Measurements from ENCODE around the gene SPATA46.
"Not testable (repeated sequence)": the region's sequence is repeated elsewhere in the genome, so short reads cannot be mapped to it uniquely, and the experiment has no call there.

The SPATA46 gene

GRCh38 chr1:162353702-162354101, 23.0 kb downstream of the SPATA46 start:
- H3K9me3 ChIP-seq (ENCODE audit: control insufficient read depth, insufficient read depth, low read depth, low read length): no peaks in the 10 kb centered on the region
- CTCF ChIA-PET: interaction anchor here (0.6 kb wide), 1 partner anchor 9 kb away, joined by 6 read pairs; no protein-coding TSS in a partner anchor
- no peak overlapping the region for H3K27ac ChIP-seq (ENCODE audit: extremely low read depth, low read depth, low read length)
- H3K4me1 ChIP-seq (ENCODE audit: control insufficient read depth, insufficient read depth, low read length): peaks cover 5% of the 10 kb centered on the region
- POLR2A ChIA-PET: no interaction called here
- TF ChIP-seq ZNF221 (tag by site-specific recombination; IDR thresholded peaks at IDR 0.05; ENCODE audit: borderline replicate concordance): no peak
- peaks cover 0 to 15% of the 10 kb centered on the region in 2 experiments; a peak in 1 of 3 replicates for H3K36me3 ChIP-seq (ENCODE audit: control insufficient read depth in 2 of 2, insufficient read depth in 1 of 2, low read length in 2 of 2)
- H3K4me3 ChIP-seq (ENCODE audit: low read depth, low read length): no peak overlapping the region

- no peak overlapping the region for H3K27ac ChIP-seq (ENCODE audit: extremely low read depth, low read depth, low read length)
These were observed 23.6 kb downstream of the SPATA46 start for GRCh38 chr1:162353078-162353477.

GRCh38 chr1:162351874-162352273, 24.8 kb downstream of the SPATA46 start:
- H3K9me3 ChIP-seq (ENCODE audit: control insufficient read depth, insufficient read depth, low read depth, low read length); POLR2A ChIA-PET; H3K27ac ChIP-seq (ENCODE audit: extremely low read depth, low read depth, low read length); H3K4me1 ChIP-seq (ENCODE audit: control insufficient read depth, insufficient read depth, low read length); H3K4me3 ChIP-seq (ENCODE audit: low read depth, low read length): not testable (repeated sequence)
- H3K36me3 ChIP-seq (ENCODE audit: control insufficient read depth in 2 of 2, insufficient read depth in 1 of 2, low read length in 2 of 2): peaks cover 0 to 14% of the 10 kb centered on the region in 2 experiments; a peak in 1 of 3 replicates
- CTCF ChIA-PET: interaction anchor here (1.0 kb wide), 1 partner anchor 40 kb away, joined by 4 read pairs; no protein-coding TSS in a partner anchor

More at GRCh38 chr1:162353078-162353477, 23.6 kb downstream of the SPATA46 start:
- no peaks in the 10 kb centered on the region for H3K9me3 ChIP-seq (ENCODE audit: control insufficient read depth, insufficient read depth, low read depth, low read length)
- TF ChIP-seq ZNF394 (tag by site-specific recombination; IDR thresholded peaks at IDR 0.05; ENCODE audit: borderline replicate concordance) (no peak), ZNF623 (tag by site-specific recombination; IDR thresholded peaks at IDR 0.05) (no peak), TSHZ1 (tag by site-specific recombination; IDR thresholded peaks at IDR 0.05; ENCODE audit: borderline replicate concordance) (no peak), ZSCAN16 (tag by site-specific recombination; IDR thresholded peaks at IDR 0.05) (no peak), RBAK (tag by site-specific recombination; IDR thresholded peaks at IDR 0.05) (no peak), KLF7 (tag by site-specific recombination; IDR thresholded peaks at IDR 0.05; ENCODE audit: borderline replicate concordance) (no peak), ZNF354C (tag by site-specific recombination; IDR thresholded peaks at IDR 0.05; ENCODE audit: borderline replicate concordance, low read depth) (no peak), ZNF248 (tag by site-specific recombination; IDR thresholded peaks at IDR 0.05) (no peak), ZNF121 (tag by site-specific recombination; IDR thresholded peaks at IDR 0.05) (no peak), SP3 (tag by site-specific recombination; IDR thresholded peaks at IDR 0.05) (no peak)
- H3K36me3 ChIP-seq (ENCODE audit: control insufficient read depth in 2 of 2, insufficient read depth in 1 of 2, low read length in 2 of 2): peaks cover 0 to 15% of the 10 kb centered on the region in 2 experiments; a peak in 1 of 3 replicates
- CTCF ChIA-PET: no interaction called here
- H3K4me3 ChIP-seq (ENCODE audit: low read depth, low read length): no peak overlapping the region
- peaks cover 5% of the 10 kb centered on the region for H3K4me1 ChIP-seq (ENCODE audit: control insufficient read depth, insufficient read depth, low read length)
- POLR2A ChIA-PET: no interaction called here

GRCh38 chr1:162351246-162351842, 25.3 kb downstream of the SPATA46 start:
- CTCF ChIA-PET: interaction anchor here (0.5 to 1.0 kb wide), 3 partner anchors 40 to 170 kb away, joined by 3 to 4 read pairs (median 3); no protein-coding TSS in a partner anchor
- TF ChIP-seq ZSCAN5A (tag by site-specific recombination; IDR thresholded peaks at IDR 0.05) (no peak), ZFP3 (tag by site-specific recombination; IDR thresholded peaks at IDR 0.05; ENCODE audit: low read depth) (no peak), ZNF571 (tag by site-specific recombination; IDR thresholded peaks at IDR 0.05) (no peak), ZNF391 (tag by site-specific recombination; IDR thresholded peaks at IDR 0.05; ENCODE audit: borderline replicate concordance, low read depth) (no peak), ZNF518A (tag by site-specific recombination; conservative IDR thresholded peaks at IDR 0.05; ENCODE audit: low read depth) (no peak)

More at GRCh38 chr1:162351246-162351842, 25.3 kb downstream of the SPATA46 start:
- Histone ChIP-seq H3K9me3 (ENCODE audit: control insufficient read depth, insufficient read depth, low read depth, low read length) (no peaks in the 10 kb centered on the region), H3K4me3 (ENCODE audit: low read depth, low read length) (no peak overlapping the region), H3K36me3 (ENCODE audit: control insufficient read depth in 2 of 2, insufficient read depth in 1 of 2, low read length in 2 of 2) (peaks cover 0 to 9% of the 10 kb centered on the region in 2 experiments; a peak in 1 of 3 replicates), H3K27ac (ENCODE audit: extremely low read depth, low read depth, low read length) (no peak overlapping the region), H3K4me1 (ENCODE audit: control insufficient read depth, insufficient read depth, low read length) (peaks cover 5% of the 10 kb centered on the region)
- POLR2A ChIA-PET: no interaction called here

Measured in HEK293 (cell line).